Thoracic aorta (tissue), 2 donors: ENCODE results near the gene SLC35C1. TPM values are rescaled to one million over a fixed set of nuclear protein-coding genes. Genes with fewer than 3 reads are reported as not detected.
A peak's percentile ranks its signal among the peaks of the same experiment; 100 is the strongest.

ENCODE experiments used
- ATAC-seq: fragments of 150-250 bp; one replicate; pipeline ENCODE4 v1.8.0; 2017; ENCODE audit warnings: low read depth; ENCODE audit not compliant: insufficient number of reproducible peaks, low FRiP score
- DNase-seq: peaks from one replicate; pipeline ENCODE4 v3.0.0-alpha.2; 2020; ENCODE audit warnings: low spot score
- H3K27ac ChIP-seq, 2 donors: fragments of 200-600 bp; sonication (generic); 1 replicate in 1 of 2; 2 replicates in 1 of 2; pipeline ENCODE4 v1.5.1; 2016; ENCODE audit warnings: mild to moderate bottlenecking in 2 of 2, moderate library complexity in 2 of 2
- H3K27me3 ChIP-seq: fragments of 200-600 bp; sonication (generic); replicated peaks from 2 replicates; pipeline ENCODE4 v1.6.0; 2016; ENCODE audit warnings: mild to moderate bottlenecking; ENCODE audit not compliant: insufficient read depth
- H3K36me3 ChIP-seq: fragments of 200-600 bp; sonication (generic); one replicate; pipeline ENCODE4 v1.5.1; 2016
- H3K4me1 ChIP-seq, 2 donors: fragments of 200-600 bp; sonication (generic); 1 replicate in 1 of 2; 2 replicates in 1 of 2; pipeline versions ENCODE4 v1.5.1 to v1.6.0; 2016; ENCODE audit warnings: low read depth in 2 of 2, mild to moderate bottlenecking in 1 of 2; ENCODE audit not compliant: control insufficient read depth in 1 of 2
- H3K4me3 ChIP-seq: fragments of 200-600 bp; sonication (generic); 2 replicates; pipeline ENCODE4 v1.5.1; 2016; ENCODE audit warnings: mild to moderate bottlenecking
- H3K9me3 ChIP-seq: fragments of 200-600 bp; sonication (generic); 2 replicates; pipeline ENCODE4 v1.5.1; 2016
- total RNA-seq, 2 donors: library from RNA; depleted of rRNA; stranded (reverse); fragments of >200 nt; gene quantifications; one replicate each; pipeline versions ENCODE4 v1.1.0 to v1.2.3, GENCODE V29; 2016
- TF ChIP-seq, protein P1 (sequence below): fragments of 200-600 bp; sonication (generic); IDR thresholded peaks from one replicate; pipeline ENCODE4 v1.5.1; 2019; ENCODE audit warnings: antibody characterized with exemption

SLC35C1 gene
- total RNA-seq, 2 donors from 2014 or later, result 18.8 to 28.4 TPM

DNA sequence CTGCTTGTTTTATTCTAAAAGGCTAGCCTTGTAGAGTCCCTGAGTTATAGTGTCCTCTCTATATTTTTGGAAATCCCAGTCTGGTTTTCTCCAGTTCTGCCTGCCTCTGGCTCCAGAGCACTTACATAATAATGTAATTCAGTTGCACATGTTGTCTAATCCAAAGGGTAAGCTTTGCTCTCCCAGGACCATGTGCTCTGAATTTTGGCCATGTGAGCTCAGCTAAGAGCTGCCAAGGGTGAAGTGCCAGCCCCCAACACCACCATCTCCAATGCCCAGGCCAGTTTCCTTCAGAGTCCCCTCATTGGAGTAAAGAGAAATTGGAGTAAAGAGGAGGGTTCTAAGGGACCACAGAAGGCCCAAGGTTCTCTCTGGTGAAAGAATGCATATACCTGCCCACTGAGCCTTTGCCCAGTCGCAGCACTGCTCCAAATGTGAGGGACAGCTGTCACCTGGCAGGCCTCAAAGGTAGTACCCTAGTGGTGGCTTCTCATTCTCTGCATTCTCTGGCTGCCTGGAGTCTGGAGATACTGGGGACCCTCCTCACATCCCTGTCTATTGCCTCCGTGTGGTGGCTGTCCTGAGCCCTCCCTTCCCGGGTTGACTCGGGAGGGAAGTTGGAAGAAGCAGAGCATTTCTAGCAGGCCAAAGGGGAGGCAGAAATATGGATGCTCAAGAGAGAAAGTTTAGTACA is 47.2 kb downstream of the SLC35C1 start:
- Histone ChIP-seq H3K27ac (peak overlapping the region; percentile 13 to 31), H3K36me3 (no peaks in the 10 kb centered on the region), H3K27me3 (no peaks in the 10 kb centered on the region), H3K4me3 (no peak overlapping the region), H3K4me1 (peaks cover 51 to 89% of the 10 kb centered on the region in 2 donors), H3K9me3 (no peaks in the 10 kb centered on the region)
- ATAC-seq, result no peak
- no peak for DNase-seq
- TF ChIP-seq, protein P1, sequence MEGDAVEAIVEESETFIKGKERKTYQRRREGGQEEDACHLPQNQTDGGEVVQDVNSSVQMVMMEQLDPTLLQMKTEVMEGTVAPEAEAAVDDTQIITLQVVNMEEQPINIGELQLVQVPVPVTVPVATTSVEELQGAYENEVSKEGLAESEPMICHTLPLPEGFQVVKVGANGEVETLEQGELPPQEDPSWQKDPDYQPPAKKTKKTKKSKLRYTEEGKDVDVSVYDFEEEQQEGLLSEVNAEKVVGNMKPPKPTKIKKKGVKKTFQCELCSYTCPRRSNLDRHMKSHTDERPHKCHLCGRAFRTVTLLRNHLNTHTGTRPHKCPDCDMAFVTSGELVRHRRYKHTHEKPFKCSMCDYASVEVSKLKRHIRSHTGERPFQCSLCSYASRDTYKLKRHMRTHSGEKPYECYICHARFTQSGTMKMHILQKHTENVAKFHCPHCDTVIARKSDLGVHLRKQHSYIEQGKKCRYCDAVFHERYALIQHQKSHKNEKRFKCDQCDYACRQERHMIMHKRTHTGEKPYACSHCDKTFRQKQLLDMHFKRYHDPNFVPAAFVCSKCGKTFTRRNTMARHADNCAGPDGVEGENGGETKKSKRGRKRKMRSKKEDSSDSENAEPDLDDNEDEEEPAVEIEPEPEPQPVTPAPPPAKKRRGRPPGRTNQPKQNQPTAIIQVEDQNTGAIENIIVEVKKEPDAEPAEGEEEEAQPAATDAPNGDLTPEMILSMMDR, result no peak

DNA sequence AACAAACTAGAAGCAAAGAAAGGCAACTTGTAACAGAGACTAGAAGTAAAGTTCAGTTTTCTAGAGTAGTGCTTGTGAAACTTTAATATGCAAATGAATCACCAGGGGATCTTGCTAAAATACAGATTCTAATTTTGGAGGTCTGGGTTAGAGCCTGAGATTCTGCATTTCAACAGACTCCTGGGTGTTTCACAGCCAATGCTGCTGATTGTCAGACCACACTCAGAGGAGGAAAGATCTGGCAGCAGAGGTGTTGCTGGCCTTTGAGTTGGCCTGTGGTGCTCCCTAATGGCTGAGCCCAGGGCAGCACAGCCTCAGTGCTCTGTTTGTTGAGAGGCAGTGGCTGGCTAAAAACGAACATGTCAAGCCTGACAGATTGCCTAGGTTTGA is 47.8 kb downstream of the SLC35C1 start:
- Histone ChIP-seq H3K27ac (peak overlapping the region in 1 of 2 donors; percentile 31), H3K27me3 (no peaks in the 10 kb centered on the region), H3K4me3 (no peak overlapping the region), H3K36me3 (no peaks in the 10 kb centered on the region), H3K9me3 (no peaks in the 10 kb centered on the region), H3K4me1 (peaks cover 57 to 94% of the 10 kb centered on the region in 2 donors)
- DNase-seq, result no peak
- TF ChIP-seq, protein P1, result no peak
- no peak for ATAC-seq

DNA sequence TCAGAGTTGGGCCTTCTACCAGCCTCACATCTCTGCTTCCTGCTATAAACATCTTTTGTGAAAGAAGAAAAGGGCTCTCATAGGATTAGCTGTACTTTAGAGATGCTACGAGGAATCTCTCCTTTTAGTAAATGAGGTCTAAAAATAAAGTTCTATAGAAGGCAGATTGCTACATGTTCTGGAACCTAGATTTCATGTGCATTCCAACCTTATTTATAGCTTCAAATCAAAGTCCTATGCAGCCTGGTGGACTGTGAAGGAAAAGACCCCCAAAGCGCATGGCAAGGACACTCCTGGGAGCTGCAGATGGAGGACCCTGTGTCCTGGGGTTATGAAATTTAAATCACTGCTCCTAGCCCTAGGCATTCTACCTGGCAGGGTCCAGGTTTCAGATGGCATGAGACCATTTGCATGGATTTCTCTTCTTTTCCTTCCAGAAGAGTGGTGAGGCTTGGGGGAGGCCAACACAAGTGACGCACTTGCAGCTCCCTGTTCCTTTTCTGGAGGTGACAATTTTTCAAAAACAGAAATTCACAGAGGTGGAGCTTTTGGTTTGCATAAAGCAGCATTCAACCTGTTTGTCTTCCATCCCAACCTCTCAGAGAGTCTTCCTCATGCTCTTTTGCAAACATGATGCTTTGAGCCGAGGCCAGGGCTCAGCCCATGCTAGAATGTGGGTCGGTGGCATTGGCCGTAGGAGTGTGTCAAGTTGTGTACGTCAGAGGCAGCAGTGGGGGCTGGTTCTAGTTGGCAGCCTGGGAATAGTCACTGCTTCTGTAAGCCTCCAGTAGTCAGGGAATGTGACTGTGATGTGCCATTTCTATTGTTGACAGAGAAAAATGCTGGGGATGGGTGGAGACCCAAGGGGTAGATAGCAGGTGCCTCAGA is 48.6 kb downstream of the SLC35C1 start:
- peak overlapping the region in 1 of 2 donors; percentile 3 for H3K27ac ChIP-seq
- no peaks in the 10 kb centered on the region for H3K27me3 ChIP-seq
- H3K4me3 ChIP-seq, result no peak overlapping the region
- no peak for DNase-seq
- no peak for ATAC-seq
- H3K36me3 ChIP-seq, result peaks cover 1% of the 10 kb centered on the region
- TF ChIP-seq, protein P1, result no peak
- no peaks in the 10 kb centered on the region for H3K9me3 ChIP-seq
- peaks cover 60 to 99% of the 10 kb centered on the region in 2 donors for H3K4me1 ChIP-seq

DNA sequence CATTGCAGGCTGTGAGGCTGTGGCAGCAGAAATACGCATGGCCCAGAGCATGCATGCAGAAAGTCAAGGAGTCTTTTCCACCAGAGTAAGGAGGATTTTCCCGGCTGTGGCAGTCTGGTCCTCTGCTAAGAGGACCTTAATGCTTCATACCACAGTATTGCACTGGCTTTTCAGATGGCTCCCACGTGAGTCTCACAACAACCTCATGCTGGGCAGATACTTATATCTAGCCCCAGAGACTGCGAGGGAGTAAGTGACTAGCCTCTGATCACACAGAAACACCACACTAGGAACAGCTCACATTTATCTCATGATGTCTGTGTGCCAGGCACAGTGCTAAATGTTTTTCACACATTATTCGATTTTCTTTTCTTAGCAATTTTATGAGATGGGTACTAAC is 50.4 kb downstream of the SLC35C1 start:
- Histone ChIP-seq H3K36me3 (peaks cover 6% of the 10 kb centered on the region), H3K27ac (peak overlapping the region; percentile 64 to 79), H3K4me1 (peaks cover 54 to 99% of the 10 kb centered on the region in 2 donors), H3K27me3 (no peaks in the 10 kb centered on the region), H3K4me3 (no peak overlapping the region), H3K9me3 (no peaks in the 10 kb centered on the region)
- TF ChIP-seq, protein P1, result no peak
- no peak for ATAC-seq
- DNase-seq, result no peak

DNA sequence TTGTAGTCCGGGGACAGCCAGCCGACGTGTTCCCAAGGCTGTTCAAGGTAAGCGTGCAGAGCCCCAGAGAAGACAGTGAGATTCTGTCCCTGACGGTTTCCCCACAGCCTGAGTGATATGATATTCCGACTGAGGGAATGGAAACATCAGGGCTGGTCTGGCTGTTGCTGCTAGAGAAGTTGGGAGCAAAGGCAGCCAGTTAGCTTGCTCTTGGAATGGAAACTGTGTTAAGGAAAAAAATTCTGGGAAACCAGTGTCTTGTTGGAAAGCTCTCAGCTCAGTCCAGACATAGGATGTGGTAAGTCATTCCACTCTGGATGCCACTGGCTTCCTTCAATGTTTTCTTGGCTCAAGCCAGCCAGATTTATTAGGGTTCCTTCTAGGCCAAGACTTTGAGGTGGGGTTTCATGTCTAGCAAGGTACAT is 51.1 kb downstream of the SLC35C1 start:
- TF ChIP-seq, protein P1, result no peak
- Histone ChIP-seq H3K4me1 (peaks cover 53 to 99% of the 10 kb centered on the region in 2 donors), H3K27me3 (no peaks in the 10 kb centered on the region), H3K27ac (peak overlapping the region; percentile 64 to 79), H3K4me3 (peak overlapping the region; percentile 7), H3K36me3 (peaks cover 7% of the 10 kb centered on the region), H3K9me3 (no peaks in the 10 kb centered on the region)
- ATAC-seq (no peak), DNase-seq (no peak)
